ENCODE data around the gene SHTN1.

SHTN1 gene

GRCh38 chr10:116915340-116915739, 89.6 kb downstream of the SHTN1 start:
- no peak for DNase-seq

GRCh38 chr10:116913695-116914094, 91.3 kb downstream of the SHTN1 start:
- no peak for DNase-seq

GRCh38 chr10:116912162-116912561, 92.8 kb downstream of the SHTN1 start:
- no peak for DNase-seq

- DNase-seq: no peak
These were observed 94.1 kb downstream of the SHTN1 start for GRCh38 chr10:116910910-116911309.

GRCh38 chr10:116909307-116909706, 95.7 kb downstream of the SHTN1 start:
- DNase-seq: no peak

GRCh38 chr10:116907245-116907987, 97.6 kb downstream of the SHTN1 start:
- DNase-seq: no peak

GRCh38 chr10:116905845-116906210, 99.2 kb downstream of the SHTN1 start:
- no peak for DNase-seq

- DNase-seq: no peak
These were observed 105.4 kb downstream of the SHTN1 start for GRCh38 chr10:116899626-116900025.

GRCh38 chr10:116893686-116894037, 111.3 kb downstream of the SHTN1 start:
- no peak for DNase-seq

GRCh38 chr10:116892907-116893685, 111.9 kb downstream of the SHTN1 start:
- DNase-seq: no peak

GRCh38 chr10:116891208-116891607, 113.8 kb downstream of the SHTN1 start:
- no peak for DNase-seq

- DNase-seq: no peak
These were observed 115.9 kb downstream of the SHTN1 start for GRCh38 chr10:116889066-116889465.

GRCh38 chr10:116888380-116889055, 116.5 kb downstream of the SHTN1 start:
- DNase-seq: no peak

- no peak for DNase-seq
These were observed 118.2 kb downstream of the SHTN1 start for GRCh38 chr10:116886772-116887171.

GRCh38 chr10:116882639-116883038, 122.3 kb downstream of the SHTN1 start:
- DNase-seq: no peak

- no peak for DNase-seq
These were observed 124.1 kb downstream of the SHTN1 start for GRCh38 chr10:116880716-116881482.

- DNase-seq: no peak
These were observed 125.2 kb downstream of the SHTN1 start for GRCh38 chr10:116879817-116880216.

- DNase-seq: no peak
These were observed 126.9 kb downstream of the SHTN1 start for GRCh38 chr10:116878123-116878522.

- no peak for DNase-seq
These were observed 127.6 kb downstream of the SHTN1 start for GRCh38 chr10:116877391-116877790.

GRCh38 chr10:116875897-116876296, 129.1 kb downstream of the SHTN1 start:
- DNase-seq: no peak

- DNase-seq: no peak
These were observed 131.9 kb downstream of the SHTN1 start for GRCh38 chr10:116873134-116873533.

- DNase-seq: no peak
These were observed 134.0 kb downstream of the SHTN1 start for GRCh38 chr10:116870949-116871348.

GRCh38 chr10:116868722-116869121, 136.3 kb downstream of the SHTN1 start:
- no peak for DNase-seq
